Activated naive CD4-positive, alpha-beta T cell treated with anti-CD3 and anti-CD28 coated beads for 36 hours (primary cell): Measurements from ENCODE around the gene ZNF716. TPM values are rescaled to one million over a fixed set of nuclear protein-coding genes. Genes with fewer than 3 reads are reported as not detected.

ENCODE experiments used
- CTCF ChIA-PET: fragments of 350-600 bp; sonication (Branson Sonifier 250); formaldehyde crosslinking; loops from one replicate; lab custom pipeline; 2021; ENCODE audit warnings: antibody characterized with exemption; lab: Charles Lee
- DNase-seq: peaks from one replicate; pipeline ENCODE4 v3.0.0-alpha.2; 2020
- H3K27ac Mint-ChIP-seq: one replicate; pipeline ENCODE4 v1.8.0; 2021; ENCODE audit warnings: mild to moderate bottlenecking, mixed read lengths
- H3K27me3 Mint-ChIP-seq: one replicate; pipeline ENCODE4 v1.8.0; 2021; ENCODE audit warnings: low read depth, mixed read lengths
- H3K36me3 Mint-ChIP-seq: one replicate; pipeline ENCODE4 v1.8.0; 2021; ENCODE audit warnings: low read depth, mixed read lengths
- H3K4me1 Mint-ChIP-seq: one replicate; pipeline ENCODE4 v1.8.0; 2021; ENCODE audit warnings: low read depth, mixed read lengths
- H3K4me3 Mint-ChIP-seq: one replicate; pipeline ENCODE4 v1.8.0; 2021; ENCODE audit warnings: mild to moderate bottlenecking, moderate library complexity, mixed read lengths
- H3K9me3 Mint-ChIP-seq: one replicate; pipeline ENCODE4 v1.8.0; 2021; ENCODE audit warnings: mixed read lengths
- intact Hi-C: fragments of 100-400 bp; cut with micrococcal nuclease; formaldehyde crosslinking; loops from one replicate; pipeline ENCODE4 v1.15.1; 2023
- total RNA-seq, 2 experiments: library from RNA; stranded (reverse); gene quantifications; one replicate each; pipeline ENCODE4 v1.2.3, GENCODE V29; 2021

The ZNF716 gene
- total RNA-seq, 2 experiments from 2014 or later, result not detected

- Mint-ChIP-seq H3K27me3 (no peaks in the 10 kb centered on the region), H3K9me3 (no peaks in the 10 kb centered on the region), H3K4me1 (no peaks in the 10 kb centered on the region), H3K4me3 (no peak overlapping the region), H3K36me3 (no peaks in the 10 kb centered on the region), H3K27ac (no peak overlapping the region)
- CTCF ChIA-PET, result no interaction called here
- DNase-seq, result no peak
- intact Hi-C loops, result no loop called here
Measured at GRCh38 chr7:57415326-57415725, 34.7 kb upstream of the ZNF716 start.

- Mint-ChIP-seq H3K9me3 (no peaks in the 10 kb centered on the region), H3K4me1 (no peaks in the 10 kb centered on the region), H3K27ac (no peak overlapping the region), H3K27me3 (no peaks in the 10 kb centered on the region), H3K36me3 (no peaks in the 10 kb centered on the region), H3K4me3 (no peak overlapping the region)
- DNase-seq, result no peak
- CTCF ChIA-PET, result no interaction called here
- intact Hi-C loops, result no loop called here
Measured at GRCh38 chr7:57415730-57416129, 34.2 kb upstream of the ZNF716 start.

- intact Hi-C loops, result no loop called here
- CTCF ChIA-PET, result no interaction called here
- Mint-ChIP-seq H3K27me3 (no peaks in the 10 kb centered on the region), H3K36me3 (no peaks in the 10 kb centered on the region), H3K27ac (no peak overlapping the region), H3K4me1 (no peaks in the 10 kb centered on the region), H3K4me3 (no peak overlapping the region), H3K9me3 (peaks cover 2% of the 10 kb centered on the region)
- DNase-seq, result no peak
Measured at GRCh38 chr7:57416601-57417358, 33.2 kb upstream of the ZNF716 start.

GRCh38 chr7:57417736-57418135 lies 32.2 kb upstream of the ZNF716 start:
- Mint-ChIP-seq H3K4me3 (no peak overlapping the region), H3K27me3 (no peaks in the 10 kb centered on the region), H3K36me3 (no peaks in the 10 kb centered on the region), H3K27ac (no peak overlapping the region), H3K4me1 (no peaks in the 10 kb centered on the region), H3K9me3 (peaks cover 3% of the 10 kb centered on the region)
- no peak for DNase-seq
- intact Hi-C loops, result no loop called here
- CTCF ChIA-PET, result no interaction called here

GRCh38 chr7:57423768-57424167 lies 26.2 kb upstream of the ZNF716 start:
- Mint-ChIP-seq H3K27me3 (no peaks in the 10 kb centered on the region), H3K4me1 (no peaks in the 10 kb centered on the region), H3K36me3 (no peaks in the 10 kb centered on the region), H3K27ac (no peak overlapping the region), H3K9me3 (peaks cover 6% of the 10 kb centered on the region), H3K4me3 (no peak overlapping the region)
- CTCF ChIA-PET, result no interaction called here
- intact Hi-C loops, result no loop called here
- no peak for DNase-seq

- CTCF ChIA-PET, result no interaction called here
- intact Hi-C loops, result no loop called here
- H3K4me1 Mint-ChIP-seq, result no peaks in the 10 kb centered on the region
- no peak overlapping the region for H3K27ac Mint-ChIP-seq
- no peaks in the 10 kb centered on the region for H3K36me3 Mint-ChIP-seq
- no peak for DNase-seq
- no peaks in the 10 kb centered on the region for H3K27me3 Mint-ChIP-seq
- peaks cover 6% of the 10 kb centered on the region for H3K9me3 Mint-ChIP-seq
- H3K4me3 Mint-ChIP-seq, result no peak overlapping the region
Measured at GRCh38 chr7:57424515-57425238, 25.3 kb upstream of the ZNF716 start.

- CTCF ChIA-PET, result no interaction called here
- Mint-ChIP-seq H3K4me3 (no peak overlapping the region), H3K27me3 (no peaks in the 10 kb centered on the region), H3K4me1 (no peaks in the 10 kb centered on the region), H3K9me3 (peaks cover 6% of the 10 kb centered on the region), H3K36me3 (no peaks in the 10 kb centered on the region), H3K27ac (no peak overlapping the region)
- intact Hi-C loops, result no loop called here
- no peak for DNase-seq
Measured at GRCh38 chr7:57425239-57425944, 24.6 kb upstream of the ZNF716 start.

- no peak overlapping the region for H3K4me3 Mint-ChIP-seq
- DNase-seq, result no peak
- no peaks in the 10 kb centered on the region for H3K27me3 Mint-ChIP-seq
- intact Hi-C loops, result no loop called here
- CTCF ChIA-PET, result no interaction called here
- no peaks in the 10 kb centered on the region for H3K4me1 Mint-ChIP-seq
- peaks cover 6% of the 10 kb centered on the region for H3K9me3 Mint-ChIP-seq
- no peaks in the 10 kb centered on the region for H3K36me3 Mint-ChIP-seq
- no peak overlapping the region for H3K27ac Mint-ChIP-seq
Measured at GRCh38 chr7:57425969-57426628, 23.9 kb upstream of the ZNF716 start.

GRCh38 chr7:57426629-57427003 lies 23.4 kb upstream of the ZNF716 start:
- intact Hi-C loops, result no loop called here
- H3K4me1 Mint-ChIP-seq, result no peaks in the 10 kb centered on the region
- no peak for DNase-seq
- CTCF ChIA-PET, result no interaction called here
- H3K36me3 Mint-ChIP-seq, result no peaks in the 10 kb centered on the region
- H3K9me3 Mint-ChIP-seq, result peaks cover 5% of the 10 kb centered on the region
- no peak overlapping the region for H3K27ac Mint-ChIP-seq
- H3K27me3 Mint-ChIP-seq, result no peaks in the 10 kb centered on the region
- H3K4me3 Mint-ChIP-seq, result no peak overlapping the region

GRCh38 chr7:57427146-57427545 lies 22.8 kb upstream of the ZNF716 start:
- Mint-ChIP-seq H3K9me3 (peaks cover 6% of the 10 kb centered on the region), H3K4me3 (no peak overlapping the region), H3K27me3 (no peaks in the 10 kb centered on the region), H3K36me3 (no peaks in the 10 kb centered on the region), H3K27ac (no peak overlapping the region), H3K4me1 (no peaks in the 10 kb centered on the region)
- no peak for DNase-seq
- intact Hi-C loops, result no loop called here
- CTCF ChIA-PET, result no interaction called here

GRCh38 chr7:57427594-57427993 lies 22.4 kb upstream of the ZNF716 start:
- H3K9me3 Mint-ChIP-seq, result peaks cover 6% of the 10 kb centered on the region
- CTCF ChIA-PET, result no interaction called here
- H3K4me3 Mint-ChIP-seq, result no peak overlapping the region
- no peaks in the 10 kb centered on the region for H3K4me1 Mint-ChIP-seq
- intact Hi-C loops, result no loop called here
- no peak for DNase-seq
- no peaks in the 10 kb centered on the region for H3K27me3 Mint-ChIP-seq
- no peaks in the 10 kb centered on the region for H3K36me3 Mint-ChIP-seq
- no peak overlapping the region for H3K27ac Mint-ChIP-seq

GRCh38 chr7:57432583-57432982 lies 17.4 kb upstream of the ZNF716 start:
- no peak overlapping the region for H3K27ac Mint-ChIP-seq
- H3K9me3 Mint-ChIP-seq, result peaks cover 11% of the 10 kb centered on the region
- CTCF ChIA-PET, result no interaction called here
- no peaks in the 10 kb centered on the region for H3K4me1 Mint-ChIP-seq
- no peaks in the 10 kb centered on the region for H3K27me3 Mint-ChIP-seq
- intact Hi-C loops, result no loop called here
- DNase-seq, result no peak
- no peaks in the 10 kb centered on the region for H3K36me3 Mint-ChIP-seq
- H3K4me3 Mint-ChIP-seq, result no peak overlapping the region
